IMR-90 (cell line): ENCODE results near the gene FMR1. TPM values are rescaled to one million over a fixed set of nuclear protein-coding genes. Genes with fewer than 3 reads are reported as not detected.

Experiments used
- ATAC-seq: fragments of 200-7000 bp; cut with Tn5 transposase; 2 replicates; pipeline ENCODE4 v1.9.1; 2020; ENCODE audit warnings: low read depth, mild to moderate bottlenecking, moderate library complexity
- BruUV-seq: library from RNA; stranded (reverse); fragments of 400-500 nt; replicated peaks from 2 replicates; lab custom pipeline; 2021; lab: Mats Ljungman, UMichigan
- CTCF ChIA-PET: fragments of 300-600 bp; formaldehyde crosslinking; extraction: SDS; loops from one replicate; lab custom pipeline; 2021; ENCODE audit warnings: antibody characterized with exemption; lab: Yijun Ruan, JAX
- POLR2A ChIA-PET: fragments of 300-600 bp; sonication (Branson Sonifier 250); formaldehyde crosslinking; loops from one replicate; lab custom pipeline; 2022; ENCODE audit warnings: antibody characterized with exemption; ENCODE audit not compliant: unreplicated experiment; lab: Charles Lee
- DNase-seq: peaks from one replicate; pipeline ENCODE4 v3.0.0; 2013
- H2AFZ ChIP-seq: replicated peaks from 2 replicates; pipeline ENCODE3; 2013; ENCODE audit warnings: low read length, mild to moderate bottlenecking; ENCODE audit not compliant: poor library complexity
- H2AK5ac ChIP-seq: 2 replicates; pipeline ENCODE4 v1.6.1; 2013; ENCODE audit warnings: low read depth, low read length, inconsistent platforms
- H2AK9ac ChIP-seq: replicated peaks from 2 replicates; pipeline ENCODE3; 2013; ENCODE audit warnings: mild to moderate bottlenecking, low read depth, low read length, moderate library complexity; ENCODE audit not compliant: poor library complexity
- H2BK120ac ChIP-seq: 2 replicates; pipeline ENCODE4 v1.6.1; 2013; ENCODE audit warnings: low read depth, low read length, inconsistent platforms
- H2BK15ac ChIP-seq: 3 replicates; pipeline ENCODE4 v1.6.1; 2013; ENCODE audit warnings: low read depth, low read length, inconsistent platforms
- H2BK20ac ChIP-seq: 2 replicates; pipeline ENCODE4 v1.6.1; 2013; ENCODE audit warnings: low read depth, mild to moderate bottlenecking, inconsistent platforms, low read length, moderate library complexity
- H2BK5ac ChIP-seq: 2 replicates; pipeline ENCODE4 v1.6.1; 2013; ENCODE audit warnings: mild to moderate bottlenecking, low read depth, low read length, inconsistent platforms; ENCODE audit not compliant: poor library complexity, severe bottlenecking
- H3K14ac ChIP-seq: replicated peaks from 2 replicates; pipeline ENCODE4 v1.6.1; 2013; ENCODE audit warnings: low read depth, low read length, inconsistent platforms
- H3K18ac ChIP-seq: 2 replicates; pipeline ENCODE4 v1.6.1; 2013; ENCODE audit warnings: low read depth, low read length, control low read depth
- H3K23ac ChIP-seq: 2 replicates; pipeline ENCODE4 v1.6.1; 2013; ENCODE audit warnings: low read depth, low read length, inconsistent platforms
- H3K27ac ChIP-seq: 2 replicates; pipeline ENCODE4 v1.5.1; 2013; ENCODE audit warnings: mild to moderate bottlenecking, control low read depth, low read length; ENCODE audit not compliant: insufficient read depth
- H3K27me3 ChIP-seq: 2 replicates; pipeline ENCODE4 v1.6.1; 2013; ENCODE audit warnings: low read length; ENCODE audit not compliant: control insufficient read depth, insufficient read depth
- H3K36me3 ChIP-seq: 2 replicates; pipeline ENCODE4 v1.6.1; 2013; ENCODE audit warnings: low read length, mixed read lengths; ENCODE audit not compliant: control insufficient read depth, insufficient read depth
- H3K4ac ChIP-seq: 2 replicates; pipeline ENCODE4 v1.6.1; 2013; ENCODE audit warnings: low read depth, low read length, inconsistent platforms
- H3K4me1 ChIP-seq: 2 replicates; pipeline ENCODE4 v1.6.1; 2013; ENCODE audit warnings: low read length, mixed read lengths; ENCODE audit not compliant: control insufficient read depth, insufficient read depth
- H3K4me2 ChIP-seq: 2 replicates; pipeline ENCODE4 v1.6.1; 2013; ENCODE audit warnings: low read depth, mild to moderate bottlenecking, control low read depth, low read length, moderate library complexity
- H3K4me3 ChIP-seq: 2 replicates; pipeline ENCODE4 v1.5.1; 2013; ENCODE audit warnings: low read depth, mild to moderate bottlenecking, control low read depth, low read length, moderate library complexity; ENCODE audit not compliant: insufficient read depth
- H3K56ac ChIP-seq: 2 replicates; pipeline ENCODE4 v1.6.1; 2013; ENCODE audit warnings: low read length, inconsistent platforms; ENCODE audit not compliant: insufficient read depth; ENCODE audit errors: extremely low read depth
- H3K79me1 ChIP-seq, 2 experiments: 2 replicates each; pipeline ENCODE4 v1.6.1; 2013; ENCODE audit warnings: low read length in 2 of 2, inconsistent platforms in 1 of 2, low read depth in 1 of 2
- H3K9ac ChIP-seq: 2 replicates; pipeline ENCODE4 v1.6.1; 2013; ENCODE audit warnings: low read depth, low read length, control low read depth
- H3K9me1 ChIP-seq: 2 replicates; pipeline ENCODE4 v1.6.1; 2013; ENCODE audit warnings: low read length, inconsistent platforms; ENCODE audit not compliant: insufficient read depth
- H3K9me3 ChIP-seq: 2 replicates; pipeline ENCODE4 v1.6.1; 2013; ENCODE audit warnings: low read length; ENCODE audit not compliant: control insufficient read depth, insufficient read depth
- H4K20me1 ChIP-seq: 2 replicates; pipeline ENCODE4 v1.6.1; 2013; ENCODE audit warnings: low read length, inconsistent platforms; ENCODE audit not compliant: insufficient read depth
- H4K5ac ChIP-seq: 2 replicates; pipeline ENCODE4 v1.6.1; 2013; ENCODE audit warnings: mild to moderate bottlenecking, low read depth, low read length, control low read depth
- H4K8ac ChIP-seq, 2 experiments: 2 replicates each; pipeline ENCODE4 v1.6.1; 2013; ENCODE audit warnings: low read depth in 2 of 2, low read length in 2 of 2, control low read depth in 1 of 2, inconsistent platforms in 1 of 2
- H4K91ac ChIP-seq: 2 replicates; pipeline ENCODE4 v1.6.1; 2013; ENCODE audit warnings: low read depth, low read length, inconsistent platforms; ENCODE audit not compliant: insufficient read depth
- RCOR1 ChIP-seq: IDR thresholded peaks from 2 replicates; pipeline ENCODE4 v1.6.1; 2012; ENCODE audit warnings: mild to moderate bottlenecking, low read length, improper control_type of control experiment; ENCODE audit not compliant: insufficient replicate concordance
- RFX5 ChIP-seq: IDR thresholded peaks from 2 replicates; pipeline ENCODE4 v1.8.0; 2012; ENCODE audit warnings: low read depth, mild to moderate bottlenecking, low read length, moderate library complexity
- WGBS, 2 experiments: methylation state at CpG; one replicate each; pipeline versions ENCODE4 v1.1.5 to v1.1.7; 2013; ENCODE audit warnings: missing lambda C conversion rate in 2 of 2; ENCODE audit not compliant: insufficient read length in 1 of 2; ENCODE audit errors: extremely low coverage in 2 of 2; 5-methylcytosine and 5-hydroxymethylcytosine counted together
- dilution Hi-C: fragments of 300-500 bp; cut with HindIII; formaldehyde crosslinking; loops from one replicate; pipeline ENCODE4 v1.14.3; 2018; ENCODE audit warnings: low sequenced_read_pairs; ENCODE audit not compliant: unreplicated experiment
- in situ Hi-C: fragments of 300-500 bp; cut with MboI; formaldehyde crosslinking; loops from 3 replicates; pipeline ENCODE4 v1.14.3; 2019; ENCODE audit warnings: low sequenced_read_pairs, inconsistent platforms, mixed read lengths
- intact Hi-C: fragments of 100-400 bp; cut with micrococcal nuclease; formaldehyde crosslinking; loops from 2 replicates; pipeline ENCODE4 v1.10.0; 2022
- polyA plus RNA-seq, 3 experiments: library from polyadenylated mRNA; depleted of rRNA; stranded (reverse); fragments of >200 nt; gene quantifications; 2 replicates each; pipeline ENCODE4 v1.2.3, GENCODE V29; 2012; ENCODE audit warnings: low replicate concordance in 1 of 3
- total RNA-seq: library from RNA; depleted of rRNA; stranded (reverse); fragments of >200 nt; gene quantifications from 2 replicates; pipeline ENCODE4 v1.2.3, GENCODE V29; 2012

The FMR1 gene
- total and polyA plus RNA-seq, 2 of the 4 experiments (the other 2 are of a cell fraction) = 12.2 to 17.6 TPM

GRCh38 chrX:147953976-147954375, 42.3 kb downstream of the FMR1 start:
- no peak overlapping the region for H4K5ac ChIP-seq
- intact Hi-C loops (no loop called here), dilution Hi-C loops (no loop called here), in situ Hi-C loops (no loop called here)
- no peak overlapping the region for H2BK15ac ChIP-seq
- H4K20me1 ChIP-seq = no peaks in the 10 kb centered on the region
- no peak overlapping the region for H2BK20ac ChIP-seq
- H3K4me3 ChIP-seq = no peak overlapping the region
- no peak overlapping the region for H3K18ac ChIP-seq
- H4K91ac ChIP-seq = no peak overlapping the region
- no peaks in the 10 kb centered on the region for H3K27me3 ChIP-seq
- no peaks in the 10 kb centered on the region for H3K9me1 ChIP-seq
- no peak overlapping the region for H2BK5ac ChIP-seq
- ChIA-PET POLR2A (no interaction called here), CTCF (no interaction called here)
- H3K9ac ChIP-seq = no peak overlapping the region
- H3K9me3 ChIP-seq = no peaks in the 10 kb centered on the region
- WGBS, 2 experiments = no CpG with 5 or more reads among the region's 2 CpGs
- no peak overlapping the region for H3K56ac ChIP-seq
- H3K27ac ChIP-seq = no peak overlapping the region
- no peak overlapping the region for H3K4ac ChIP-seq
- no peaks in the 10 kb centered on the region for H3K79me1 ChIP-seq
- no peaks in the 10 kb centered on the region for H3K4me1 ChIP-seq
- no peak overlapping the region for H2AFZ ChIP-seq
- no peak overlapping the region for H2AK5ac ChIP-seq
- H3K36me3 ChIP-seq = no peaks in the 10 kb centered on the region
- no peak overlapping the region for H3K4me2 ChIP-seq
- BruUV-seq = no TSS peak
- ATAC-seq = no peak
- H4K8ac ChIP-seq = no peak overlapping the region
- H2AK9ac ChIP-seq = no peak overlapping the region
- TF ChIP-seq RCOR1 (no peak), RFX5 (no peak)
- DNase-seq = no peak
- H3K14ac ChIP-seq = no peak overlapping the region
- H2BK120ac ChIP-seq = no peak overlapping the region
- no peak overlapping the region for H3K23ac ChIP-seq
